RKO (cell line): ENCODE results near the gene RNLS.
A peak's percentile ranks its signal among the peaks of the same experiment; 100 is the strongest.
"Not testable (repeated sequence)": the region's sequence is repeated elsewhere in the genome, so short reads cannot be mapped to it uniquely, and the experiment has no call there.

ENCODE experiments used
- DNase-seq: peaks from one replicate; pipeline ENCODE4 v3.0.0-alpha.2; 2016; ENCODE audit warnings: low spot score

The RNLS gene

DNA sequence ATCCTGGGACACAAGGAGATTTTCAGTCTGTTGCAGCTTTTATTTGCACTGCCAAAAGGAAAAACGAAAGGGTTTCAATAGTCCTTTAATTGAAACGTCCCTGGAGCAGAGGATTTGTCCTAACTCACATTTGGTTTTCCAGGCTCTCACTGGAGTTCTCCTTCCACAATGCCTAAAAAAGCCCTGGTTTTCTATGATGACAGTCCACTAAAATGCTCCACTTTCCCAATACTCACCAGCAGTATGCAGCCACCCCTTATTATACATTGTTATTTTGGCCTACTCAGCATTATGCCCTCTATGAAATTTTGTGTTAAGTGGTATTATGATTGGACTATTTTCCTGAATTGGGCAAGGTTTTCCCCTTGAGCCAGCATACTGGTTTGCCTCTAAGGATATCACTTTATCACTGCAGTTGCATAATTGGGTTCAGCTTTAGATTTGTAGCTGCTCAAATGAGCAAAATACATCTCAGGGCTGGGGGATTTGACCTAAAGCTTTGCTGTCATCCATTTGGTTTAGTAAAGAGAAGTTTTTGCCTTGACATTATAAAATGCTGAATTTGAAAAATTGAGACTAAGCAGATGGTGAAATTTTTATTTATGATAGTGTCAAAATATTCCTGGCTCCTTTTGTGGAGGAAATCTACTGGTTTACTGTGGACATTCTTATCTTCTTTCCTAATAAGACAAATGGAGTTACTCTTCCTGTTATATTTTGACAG lies 239.2 kb downstream of the RNLS start:
- DNase-seq = no peak

DNA sequence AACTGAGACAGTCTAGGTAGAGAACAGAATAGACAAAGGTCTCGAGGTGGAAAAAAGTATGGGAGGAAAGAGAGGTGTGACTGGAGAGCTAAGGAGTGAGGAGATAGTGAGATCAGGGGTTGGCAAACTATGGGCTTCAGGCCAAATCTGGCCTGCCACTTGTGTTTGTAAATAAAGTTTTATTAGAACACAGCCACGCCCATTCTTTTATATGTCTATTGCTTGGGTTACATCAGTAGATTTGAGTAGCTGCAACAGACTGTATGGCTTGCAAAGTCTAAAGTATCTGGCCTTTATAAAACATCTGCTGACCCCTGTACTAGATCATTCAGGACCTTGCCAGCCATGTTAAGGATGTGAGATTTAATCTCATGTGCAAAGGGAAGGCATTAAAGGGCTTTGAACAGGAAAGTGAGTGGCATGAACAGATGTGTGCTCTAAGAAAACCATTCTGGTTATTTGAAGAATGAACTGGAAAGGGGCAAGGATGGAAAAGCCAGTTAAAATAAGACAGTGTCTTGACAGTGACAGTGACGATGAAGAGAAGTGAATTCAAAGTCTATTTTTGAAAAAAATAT lies 240.3 kb downstream of the RNLS start:
- DNase-seq = no peak

DNA sequence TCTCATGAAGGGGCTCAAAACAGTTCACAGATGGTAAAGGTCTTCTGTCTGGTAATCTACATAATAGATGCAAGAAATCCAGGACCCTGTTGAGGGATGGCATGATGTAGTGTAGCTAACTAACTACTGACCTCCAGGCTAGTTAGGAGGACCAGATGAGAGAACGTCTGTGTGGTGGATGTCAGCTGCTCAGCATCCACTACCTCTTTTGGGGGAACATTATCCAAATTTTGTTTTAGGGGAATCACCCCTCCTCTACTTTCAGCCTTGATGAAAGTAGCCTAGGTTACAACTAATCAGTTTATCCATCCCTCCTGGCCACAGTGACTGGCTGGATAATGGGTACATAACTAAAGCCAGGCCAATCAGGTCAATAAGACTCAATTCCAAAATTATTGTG lies 246.0 kb downstream of the RNLS start:
- no peak for DNase-seq

DNA sequence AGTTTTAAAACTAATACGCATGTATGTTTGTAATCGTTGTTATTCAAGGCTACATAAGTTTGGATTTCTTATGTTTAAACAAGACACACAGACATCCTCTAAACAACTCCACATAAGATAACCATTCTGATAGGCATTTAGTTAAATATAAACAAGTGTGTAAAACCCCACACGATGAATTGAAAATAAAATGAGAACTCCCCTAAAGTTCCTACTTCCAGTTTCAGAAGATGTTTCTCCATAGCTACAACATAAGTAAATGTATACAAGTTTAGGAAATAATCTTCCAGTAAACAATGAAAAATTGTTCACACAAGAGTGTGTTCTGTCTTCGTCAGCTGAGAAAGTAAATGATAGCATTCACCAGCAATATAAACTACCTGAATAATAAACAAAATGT lies 246.8 kb downstream of the RNLS start:
- no peak for DNase-seq

DNA sequence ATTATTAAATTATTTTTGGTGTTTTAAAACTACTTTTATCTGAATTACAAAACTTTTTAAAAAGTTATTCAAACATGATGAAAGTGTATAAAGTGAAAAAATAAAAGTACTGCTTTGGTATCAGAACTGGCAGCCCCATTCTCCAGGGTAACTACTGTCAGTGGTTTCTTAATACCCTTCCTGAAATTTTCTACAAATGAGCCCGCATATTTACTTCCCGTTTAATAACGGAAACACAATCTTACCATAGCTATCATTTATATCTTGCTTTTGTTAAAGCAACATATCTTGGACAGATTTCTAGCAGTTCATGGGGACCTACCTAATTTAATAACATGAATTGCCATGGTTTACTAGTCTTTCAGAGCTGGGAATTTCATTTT lies 249.9 kb downstream of the RNLS start:
- no peak for DNase-seq

DNA sequence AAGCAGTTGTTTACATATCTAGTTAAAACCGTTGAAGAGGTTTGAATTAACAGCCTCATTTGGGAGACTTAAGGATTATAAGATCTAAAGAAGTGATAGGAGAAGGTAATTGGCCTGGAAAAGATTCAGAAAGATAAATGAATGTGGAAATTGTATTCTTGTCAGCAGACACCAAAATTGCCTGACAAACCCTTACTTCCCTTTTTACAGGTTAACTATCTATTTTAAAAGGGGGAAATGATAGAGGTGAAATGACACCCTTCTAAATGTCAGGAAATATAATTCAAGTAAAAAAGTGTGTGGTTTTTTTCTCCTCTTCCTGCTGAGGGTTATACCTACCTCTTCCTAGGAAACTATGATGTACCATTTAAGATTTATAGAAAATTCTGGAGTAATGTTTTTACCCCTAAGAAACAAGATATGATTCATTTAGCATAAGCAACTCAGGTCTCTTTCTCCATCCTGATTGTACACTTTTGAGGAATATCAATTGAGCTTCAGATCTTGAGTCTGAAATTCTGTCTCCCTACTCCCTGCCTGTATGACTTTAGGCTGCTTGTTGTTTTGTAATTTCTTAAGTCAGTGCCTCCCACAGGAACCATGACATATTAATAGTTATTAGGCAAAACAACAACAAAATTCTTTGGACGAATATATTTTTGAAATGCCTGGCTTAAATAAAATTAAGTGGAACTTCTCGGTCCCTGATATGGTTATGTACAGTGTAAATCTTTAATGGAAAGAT lies 250.4 kb downstream of the RNLS start:
- no peak for DNase-seq

DNA sequence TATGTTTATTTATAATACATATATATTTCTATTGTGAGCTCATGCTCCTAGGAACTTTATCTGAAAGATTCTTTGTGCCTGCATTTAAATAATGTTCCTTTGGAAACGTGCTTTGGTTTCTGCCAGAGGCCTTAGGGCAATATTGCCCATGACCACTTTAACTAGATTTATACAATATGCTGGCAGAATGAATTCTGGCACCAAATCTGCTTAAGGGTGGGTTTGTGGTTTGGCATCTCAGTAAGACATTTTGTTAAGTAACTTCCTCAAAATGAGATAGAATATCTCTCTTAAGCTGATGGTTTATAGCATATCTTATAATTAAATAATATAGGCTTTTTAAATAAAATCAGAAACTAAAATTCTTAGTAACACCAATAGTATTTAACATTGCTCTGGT lies 252.9 kb downstream of the RNLS start:
- DNase-seq = no peak

DNA sequence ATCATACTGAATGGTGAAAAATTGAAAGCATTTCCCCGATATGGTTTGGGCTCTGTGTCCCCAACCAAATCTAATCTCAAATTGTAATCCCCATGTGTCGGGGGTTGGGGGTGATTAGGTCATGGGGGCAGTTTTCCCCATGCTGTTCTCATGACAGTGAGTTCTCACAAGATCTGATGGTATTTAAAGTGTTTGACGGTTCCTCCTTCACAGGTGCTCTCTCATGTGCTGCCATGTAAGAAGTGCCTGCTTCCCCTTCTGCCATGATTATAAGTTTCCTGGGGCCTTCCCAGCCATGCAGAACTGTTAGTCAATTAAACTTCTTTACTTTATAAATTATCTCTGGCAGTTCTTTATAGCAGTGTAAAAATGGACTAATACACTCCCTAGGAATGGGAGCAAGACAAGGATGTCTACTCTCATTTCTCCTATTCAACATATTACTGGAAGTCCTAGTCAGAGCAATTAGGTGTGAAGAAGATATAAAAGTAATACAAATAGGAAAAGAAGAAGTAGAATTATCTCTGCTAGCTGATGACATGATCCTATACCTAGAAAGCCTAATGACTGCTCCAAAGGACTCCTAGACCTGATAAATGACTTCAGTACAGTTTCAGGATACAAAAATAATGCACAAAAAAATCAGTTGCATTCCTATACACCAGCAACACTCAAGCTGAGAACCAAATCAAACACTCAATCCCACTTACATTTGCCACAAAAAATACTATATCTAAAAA lies 260.6 kb downstream of the RNLS start:
- DNase-seq = no peak

DNA sequence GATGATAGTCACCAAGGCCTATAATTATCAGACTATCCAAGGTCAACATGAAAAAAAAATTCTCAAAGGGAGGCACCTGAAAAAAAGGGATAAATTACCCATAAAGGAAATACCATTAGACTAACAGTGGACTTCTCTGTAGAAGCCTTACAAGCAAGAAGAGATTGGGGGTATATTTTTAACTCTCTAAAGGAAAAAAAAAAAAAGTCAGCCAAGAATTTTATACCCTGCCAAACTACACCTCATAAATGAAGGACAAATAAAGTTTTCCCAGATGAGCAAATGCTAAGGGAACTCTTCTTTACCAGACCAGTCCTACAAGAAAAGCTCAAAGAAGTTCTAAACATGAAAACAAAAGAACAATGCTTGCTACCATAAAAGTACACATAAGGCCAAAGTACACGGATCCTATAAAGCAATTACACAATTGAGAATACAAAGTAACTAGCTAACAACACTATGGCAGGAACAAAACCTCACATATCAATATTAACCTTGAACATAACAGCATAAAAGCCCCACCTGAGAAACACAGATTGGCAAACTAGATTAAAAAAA lies 263.1 kb downstream of the RNLS start:
- no peak for DNase-seq

DNA sequence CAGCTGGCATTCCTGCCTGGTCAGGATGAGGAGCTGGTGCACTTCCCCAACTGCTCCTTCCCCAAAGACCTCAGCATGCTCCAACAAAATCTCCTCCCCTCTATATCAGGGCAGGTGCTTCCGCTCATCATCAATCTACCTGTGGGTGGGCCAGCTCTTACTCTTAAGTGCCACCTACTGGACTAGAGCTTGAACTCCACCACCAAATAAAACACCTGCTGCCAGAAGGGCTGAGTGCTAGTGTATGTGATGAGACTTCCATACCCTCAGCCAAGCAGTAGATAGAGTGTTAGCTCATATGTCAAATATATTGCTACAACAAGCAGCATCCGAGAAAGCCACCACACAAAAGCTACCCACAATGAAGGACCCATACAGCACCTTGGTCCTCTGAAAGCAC lies 264.3 kb downstream of the RNLS start:
- DNase-seq = no peak

DNA sequence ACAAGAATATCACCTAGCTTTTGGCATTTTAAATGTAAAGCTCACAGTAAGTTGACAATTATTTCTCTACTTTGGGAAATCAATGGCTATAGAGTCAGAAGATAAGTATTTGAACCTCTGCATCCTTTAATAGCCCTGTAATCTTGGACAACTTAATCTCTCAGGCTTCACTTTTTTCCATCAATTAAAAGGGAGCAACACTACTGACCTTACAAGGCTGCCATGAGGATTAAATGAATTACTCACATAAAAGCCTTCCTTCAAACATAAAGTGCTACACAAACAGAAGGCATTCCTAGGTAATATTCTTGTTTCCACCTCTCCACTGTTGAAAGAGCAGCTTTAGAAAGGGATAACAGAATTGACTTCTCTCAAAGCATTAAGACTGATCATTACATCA lies 266.0 kb downstream of the RNLS start:
- no peak for DNase-seq

DNA sequence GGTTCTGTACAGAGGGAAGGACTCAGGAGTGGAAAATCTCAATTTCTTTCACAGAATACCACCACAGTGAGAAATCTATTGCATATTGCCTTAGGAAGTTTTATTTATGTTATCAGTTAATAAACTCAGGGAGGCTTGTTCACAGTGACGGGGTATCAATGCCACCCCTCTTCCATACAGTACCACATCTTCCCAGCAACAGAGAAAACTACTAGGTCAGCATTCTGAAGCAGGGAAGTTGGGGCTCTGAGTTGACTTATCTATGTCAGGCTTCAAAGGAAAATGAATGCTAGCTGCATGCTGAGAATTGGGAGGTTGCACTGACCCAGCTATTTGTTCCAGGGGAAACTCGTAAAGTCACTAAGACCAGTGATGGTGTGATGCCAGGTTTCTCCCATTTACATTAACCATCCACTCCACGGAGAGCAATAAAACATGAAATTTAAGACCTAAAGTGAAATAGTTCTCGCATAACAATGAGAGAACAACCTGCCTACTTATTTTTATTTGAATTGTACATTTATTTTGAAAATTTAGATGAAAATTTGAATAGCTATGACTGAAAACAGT lies 266.7 kb downstream of the RNLS start:
- DNase-seq = no peak

DNA sequence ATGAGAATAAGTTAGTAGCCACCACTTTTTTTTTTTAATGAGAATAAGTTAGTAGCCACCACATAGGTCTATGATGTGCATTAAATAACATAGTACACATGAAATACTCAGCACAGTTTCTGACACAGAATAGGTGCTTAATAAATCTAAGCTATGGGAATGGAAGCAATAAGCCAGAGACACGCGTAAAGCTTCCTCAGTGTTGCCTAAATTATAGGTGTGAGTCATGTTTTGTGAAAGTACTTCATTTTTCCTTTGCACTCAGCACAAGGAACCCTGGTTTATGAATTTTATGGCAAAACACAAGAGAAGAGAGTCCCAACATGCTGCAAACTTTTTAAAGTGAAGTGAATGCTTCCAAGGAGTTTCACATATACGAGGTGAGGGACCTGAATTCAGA lies 267.4 kb downstream of the RNLS start:
- DNase-seq = no peak

DNA sequence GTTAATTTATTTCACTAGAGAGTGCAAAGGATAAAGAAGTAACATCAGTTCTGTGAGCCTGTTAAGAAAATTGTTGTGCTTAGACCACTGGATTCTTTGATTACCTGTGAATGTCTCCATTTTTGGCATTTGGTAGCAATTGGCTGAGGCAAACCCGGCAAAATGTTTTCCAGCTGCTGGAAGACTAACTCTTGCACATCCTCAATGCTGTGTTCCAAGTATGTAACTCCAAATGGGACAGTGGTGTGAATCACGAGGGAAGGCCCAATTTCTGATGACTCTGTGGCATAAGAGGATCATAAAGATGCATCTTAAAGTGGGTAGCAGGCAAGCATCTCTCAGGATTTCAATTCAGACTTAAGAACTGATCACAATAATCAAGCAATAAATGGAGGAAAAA lies 268.8 kb downstream of the RNLS start:
- DNase-seq = no peak

DNA sequence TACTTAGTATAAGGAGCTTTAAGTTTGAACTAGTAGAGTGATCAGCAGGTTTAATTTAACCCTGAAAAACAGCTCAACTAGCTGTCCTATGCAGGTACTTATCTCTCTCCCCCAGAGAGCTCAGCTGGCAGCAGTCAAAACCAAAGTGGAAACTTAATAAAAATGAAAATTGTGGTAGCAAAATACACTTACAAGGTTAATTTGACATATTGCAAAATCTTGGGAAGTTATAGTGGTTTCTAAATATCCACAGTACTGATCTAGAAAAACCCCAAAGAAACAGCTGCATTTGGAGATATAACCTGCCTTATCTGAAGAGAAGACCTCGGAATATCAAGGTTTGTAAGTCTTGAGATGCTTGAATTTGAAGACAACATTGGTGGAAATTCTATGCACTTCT lies 269.2 kb downstream of the RNLS start:
- no peak for DNase-seq

DNA sequence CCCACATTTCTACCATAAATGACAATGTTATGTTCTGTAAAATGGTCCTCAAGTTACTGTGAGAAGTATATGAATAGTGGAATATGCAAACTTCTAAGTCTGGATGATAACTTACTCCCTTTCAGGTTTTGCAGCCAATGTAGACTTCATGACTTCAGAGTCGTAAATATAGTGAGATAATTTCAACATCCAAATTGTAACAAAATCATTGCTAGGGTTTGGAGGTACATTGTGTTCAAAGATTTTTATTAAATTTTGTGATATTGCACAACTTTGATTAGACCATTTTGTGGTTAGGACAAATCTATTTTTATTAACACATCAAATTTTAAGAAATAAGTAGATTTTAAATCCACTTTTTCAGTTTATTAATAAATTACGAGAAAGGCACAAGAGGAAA lies 270.3 kb downstream of the RNLS start:
- no peak for DNase-seq

DNA sequence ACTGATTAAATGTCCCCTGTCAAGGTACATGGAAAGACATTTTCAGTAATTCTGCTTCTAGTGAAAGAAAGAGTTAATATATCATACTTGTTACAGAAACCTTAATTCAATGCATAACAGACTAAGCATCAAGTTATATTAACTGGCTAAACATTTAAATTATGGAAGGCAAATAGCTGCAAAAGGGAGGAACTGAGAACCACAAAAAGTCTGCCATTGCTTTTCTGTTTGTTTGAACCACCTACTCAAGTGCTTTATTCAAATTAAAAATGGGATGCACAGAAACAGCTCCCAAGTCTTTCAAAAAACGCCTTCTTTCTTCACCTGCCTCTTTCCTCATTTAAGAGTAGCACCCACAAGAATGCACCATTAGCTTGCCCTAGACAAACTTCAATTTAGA lies 271.9 kb downstream of the RNLS start:
- DNase-seq = no peak

DNA sequence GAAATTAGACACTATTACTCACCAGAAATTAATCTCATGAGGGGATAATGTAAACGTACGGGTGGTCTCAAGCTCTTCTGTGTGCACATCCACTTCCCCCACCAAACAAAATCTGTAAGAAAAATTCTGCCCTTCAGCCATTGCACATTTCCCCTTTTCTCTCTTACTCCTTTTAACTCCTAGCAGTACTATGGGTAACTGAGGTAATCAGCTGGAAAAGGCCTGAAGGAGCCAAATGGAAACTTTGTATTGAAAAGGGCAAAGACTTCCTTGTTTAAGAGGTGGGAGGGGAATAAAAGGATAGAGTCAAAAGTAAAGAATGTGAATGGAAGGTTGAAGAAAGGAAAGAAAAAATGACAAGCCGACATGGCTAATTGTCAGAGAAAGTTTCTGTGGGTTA lies 273.8 kb downstream of the RNLS start:
- no peak for DNase-seq

DNA sequence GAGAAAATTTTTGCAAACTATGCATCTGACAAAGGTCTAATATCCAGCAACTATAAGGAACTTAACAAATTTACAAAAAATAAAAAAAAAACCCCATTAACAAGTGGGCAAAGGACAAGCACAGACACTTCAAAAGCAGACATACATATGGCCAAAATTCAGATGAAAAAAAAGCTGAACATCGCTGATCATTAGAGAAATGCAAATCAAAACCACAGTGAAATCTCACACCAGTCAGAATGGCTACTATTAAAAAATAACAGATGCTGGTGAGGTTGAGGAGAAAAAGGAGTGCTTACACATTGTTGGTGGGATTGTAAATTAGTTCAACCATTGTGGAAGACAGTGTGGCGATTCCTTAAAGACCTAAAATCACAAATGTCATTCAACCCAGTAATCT lies 274.8 kb downstream of the RNLS start:
- DNase-seq = not testable (repeated sequence)

DNA sequence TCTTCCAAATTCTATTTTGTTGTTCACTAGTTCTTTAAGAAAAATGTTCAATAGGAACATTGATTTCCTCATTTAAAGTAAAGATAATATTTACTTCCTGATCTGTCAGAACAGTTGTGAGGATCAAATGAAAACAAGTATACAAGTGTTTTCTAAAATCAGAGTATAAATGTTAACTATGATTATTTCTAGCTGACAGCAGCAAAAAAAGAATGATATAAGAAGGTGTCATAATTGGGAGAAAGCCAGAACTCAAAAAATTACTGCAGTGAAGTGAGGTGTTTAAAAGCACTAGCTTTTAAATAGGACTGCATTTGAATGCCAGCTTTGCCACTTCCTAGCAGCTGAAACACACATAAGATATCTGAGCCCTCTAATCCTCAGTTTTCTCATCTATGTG lies 283.3 kb downstream of the RNLS start:
- no peak for DNase-seq

DNA sequence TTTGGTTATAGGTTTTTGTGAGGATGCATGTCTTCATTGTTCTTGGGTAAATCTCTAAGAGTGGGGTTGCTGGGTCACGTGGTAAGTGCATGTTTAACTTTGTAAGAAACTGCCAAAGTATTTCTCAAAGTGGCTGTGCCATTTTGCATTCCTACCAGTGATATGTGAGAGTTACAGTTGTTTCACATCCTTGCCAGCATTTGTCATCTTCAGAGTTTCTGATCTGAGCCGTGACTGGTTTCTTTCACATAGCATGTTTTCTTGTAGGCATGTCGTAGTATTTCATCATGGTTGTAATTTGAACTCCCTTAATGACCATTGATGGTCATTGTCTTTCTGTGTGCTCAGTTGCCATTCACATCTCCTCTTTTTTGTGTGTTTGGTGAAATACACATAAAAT lies 286.0 kb downstream of the RNLS start:
- peak; percentile 4 for DNase-seq

DNA sequence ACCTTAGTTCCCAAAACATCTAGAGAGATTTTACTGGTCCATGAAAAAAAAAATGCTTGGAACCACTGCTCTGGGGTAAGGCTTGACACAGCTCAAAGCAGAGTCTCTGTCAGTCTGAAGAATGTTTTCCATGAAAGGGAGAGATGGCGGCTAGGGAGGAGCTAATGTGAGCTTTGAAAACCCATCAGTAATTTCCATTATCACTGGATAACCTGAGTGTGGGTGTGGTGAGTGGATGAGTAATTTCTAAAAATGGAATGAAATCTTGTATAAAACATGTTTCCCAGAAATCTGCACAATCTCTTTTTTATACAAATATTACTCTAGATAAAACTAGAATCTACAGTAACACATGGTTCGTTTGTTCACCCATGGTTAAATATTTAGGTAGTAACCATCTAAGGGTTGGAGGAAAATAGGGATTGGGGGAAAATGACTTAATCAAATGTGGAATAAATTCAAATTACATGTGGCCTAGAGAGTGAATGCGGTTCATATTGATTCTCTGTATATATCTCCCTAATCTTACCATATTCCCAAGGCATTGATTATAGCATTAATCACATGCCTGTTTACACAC lies 289.4 kb downstream of the RNLS start:
- DNase-seq = no peak
